ENCODE measurements around the gene OVAAL. TPM values are rescaled to one million over a fixed set of nuclear protein-coding genes. Genes with fewer than 3 reads are reported as not detected.

OVAAL gene
- total and polyA plus RNA-seq, 9 of the 15 experiments (the other 6 are each of a cell fraction or from before 2014, with no cell fraction given), result 0.04 to 0.18 (median 0.08) TPM; not detected in 4

DNA sequence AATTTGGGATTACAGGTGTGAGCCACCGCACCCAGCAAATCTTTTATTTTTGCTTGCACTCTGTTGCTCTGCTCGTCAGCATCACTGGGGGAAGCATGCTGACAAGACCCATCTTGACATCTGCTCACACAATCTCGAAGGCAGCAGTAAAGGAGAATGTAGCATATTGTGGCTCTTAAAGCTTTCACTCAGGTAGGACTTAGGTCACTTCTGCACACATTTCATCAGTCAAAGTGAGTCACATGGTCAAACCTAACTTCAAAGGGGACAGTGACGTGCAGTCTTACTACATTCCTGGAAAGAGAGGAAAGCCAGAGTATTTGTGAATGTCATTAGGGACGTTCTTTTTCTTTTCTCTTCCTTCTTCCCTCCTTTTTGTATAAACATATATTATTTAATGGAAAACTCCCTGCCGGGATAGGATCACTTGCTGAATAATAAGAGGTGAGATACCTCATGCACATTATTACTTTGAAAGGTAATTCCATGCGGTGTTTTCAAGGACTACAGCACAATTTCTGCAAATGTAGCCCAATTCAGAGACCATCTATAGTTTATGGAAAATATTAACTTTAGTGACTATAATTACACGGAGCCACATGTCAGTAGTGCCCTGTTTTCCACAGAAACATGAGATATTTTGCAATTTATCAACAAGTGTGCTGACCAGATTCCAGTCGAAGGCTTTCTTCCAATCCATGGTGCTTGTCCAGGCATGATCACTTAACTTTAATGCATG lies 37.1 kb upstream of the OVAAL start (continued):
- TF ChIP-seq POLR2H (tag; IDR thresholded peaks at IDR 0.05; ENCODE audit: low read depth), result peak; percentile 21; the same call in 1 of the 2 replicates
- TF ChIP-seq, protein P1, sequence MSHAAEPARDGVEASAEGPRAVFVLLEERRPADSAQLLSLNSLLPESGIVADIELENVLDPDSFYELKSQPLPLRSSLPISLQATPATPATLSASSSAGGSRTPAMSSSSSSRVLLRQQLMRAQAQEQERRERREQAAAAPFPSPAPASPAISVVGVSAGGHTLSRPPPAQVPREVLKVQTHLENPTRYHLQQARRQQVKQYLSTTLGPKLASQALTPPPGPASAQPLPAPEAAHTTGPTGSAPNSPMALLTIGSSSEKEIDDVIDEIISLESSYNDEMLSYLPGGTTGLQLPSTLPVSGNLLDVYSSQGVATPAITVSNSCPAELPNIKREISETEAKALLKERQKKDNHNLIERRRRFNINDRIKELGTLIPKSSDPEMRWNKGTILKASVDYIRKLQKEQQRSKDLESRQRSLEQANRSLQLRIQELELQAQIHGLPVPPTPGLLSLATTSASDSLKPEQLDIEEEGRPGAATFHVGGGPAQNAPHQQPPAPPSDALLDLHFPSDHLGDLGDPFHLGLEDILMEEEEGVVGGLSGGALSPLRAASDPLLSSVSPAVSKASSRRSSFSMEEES (CRISPR knock-in tag; IDR thresholded peaks at IDR 0.05), result peak; percentile 26; the same call in 1 of the 2 replicates
- no peak for TF ChIP-seq SMAD1 (IDR thresholded peaks at IDR 0.05; ENCODE audit: low read depth, low read length, partially characterized antibody)
- no peak for TF ChIP-seq ZBTB12 (CRISPR knock-in tag; IDR thresholded peaks at IDR 0.05)
- TF ChIP-seq ATF3 (IDR thresholded peaks at IDR 0.05), result peak; percentile 84
- TF ChIP-seq ATF3 (CRISPR knock-in tag; conservative IDR thresholded peaks at IDR 0.05), result no peak
- no peak for TF ChIP-seq NFE2 (IDR thresholded peaks at IDR 0.05; ENCODE audit: low read depth)
- no peak for TF ChIP-seq ZNF311 (CRISPR knock-in tag; IDR thresholded peaks at IDR 0.05)
- peak; percentile 52; the same call in 1 of the 2 replicates for TF ChIP-seq BACH1 (tag; IDR thresholded peaks at IDR 0.05)
- TF ChIP-seq NR2C2 (CRISPR knock-in tag; IDR thresholded peaks at IDR 0.05), result no peak
- no peak for TF ChIP-seq NR2C2 (tag; IDR thresholded peaks at IDR 0.05)
- TF ChIP-seq PTTG1 (tag; IDR thresholded peaks at IDR 0.05; ENCODE audit: low read depth), result 0 out of 2 replicates have a peak, but pooled peaks have one; percentile 25
- peak; percentile 68 for TF ChIP-seq ATF7 (IDR thresholded peaks at IDR 0.05)
- no peak for TF ChIP-seq NBN (IDR thresholded peaks at IDR 0.05; ENCODE audit: low read depth)
- TF ChIP-seq, protein P2, sequence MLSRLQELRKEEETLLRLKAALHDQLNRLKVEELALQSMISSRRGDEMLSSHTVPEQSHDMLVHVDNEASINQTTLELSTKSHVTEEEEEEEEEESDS (CRISPR knock-in tag; IDR thresholded peaks at IDR 0.05), result no peak
- peak; percentile 62; the same call in 1 of the 2 replicates for TF ChIP-seq TOE1 (IDR thresholded peaks at IDR 0.05; ENCODE audit: borderline replicate concordance)
- TF ChIP-seq TOE1 (CRISPR knock-in tag; IDR thresholded peaks at IDR 0.05; ENCODE audit: borderline replicate concordance, low read depth), result no peak
- no peak for TF ChIP-seq ZNF282 (CRISPR knock-in tag; IDR thresholded peaks at IDR 0.05)
